Activated CD4-positive, CD25-positive, alpha-beta regulatory T cell treated with anti-CD3 and anti-CD28 coated beads, Interleukin-2, amount 50 U/mL, for 24 hours (primary cell): ENCODE measurements around the gene MX1.

ENCODE experiments used
- ATAC-seq, 2 donors: fragments of 150-1000 bp; cut with Tn5 transposase; one replicate each; pipeline ENCODE4 v1.10.0; 2021; ENCODE audit warnings: mild to moderate bottlenecking in 1 of 2, moderate library complexity in 1 of 2

The MX1 gene

GRCh38 chr21:41494242-41494641 lies 68.2 kb downstream of the MX1 start:
- no peak for ATAC-seq

GRCh38 chr21:41497008-41497407 lies 71.0 kb downstream of the MX1 start:
- ATAC-seq: no peak

- ATAC-seq: no peak
These were observed 71.7 kb downstream of the MX1 start for GRCh38 chr21:41497788-41498187.

- ATAC-seq: no peak
These were observed 73.9 kb downstream of the MX1 start for GRCh38 chr21:41499920-41500319.

- ATAC-seq: no peak
These were observed 74.3 kb downstream of the MX1 start for GRCh38 chr21:41500363-41500762.

GRCh38 chr21:41500931-41501381 lies 74.9 kb downstream of the MX1 start:
- no peak for ATAC-seq

- ATAC-seq: no peak
These were observed 75.9 kb downstream of the MX1 start for GRCh38 chr21:41501919-41502318.

GRCh38 chr21:41503331-41503730 lies 77.3 kb downstream of the MX1 start:
- ATAC-seq: no peak

- no peak for ATAC-seq
These were observed 78.0 kb downstream of the MX1 start for GRCh38 chr21:41504030-41504429.

- ATAC-seq: no peak
These were observed 80.1 kb downstream of the MX1 start for GRCh38 chr21:41506005-41506594.

GRCh38 chr21:41506611-41507520 lies 80.8 kb downstream of the MX1 start:
- ATAC-seq: no peak

GRCh38 chr21:41507521-41508414 lies 81.7 kb downstream of the MX1 start, which contains the start of gene TMPRSS2:
TMPRSS2 (minus strand) TSS chr21:41508158; CDS start chr21:41498133, 10,025 bp downstream.
- no peak for ATAC-seq

GRCh38 chr21:41508415-41509144 lies 82.5 kb downstream of the MX1 start:
- no peak for ATAC-seq
